Endothelial cell of umbilical vein (primary cell): ENCODE results near the gene EGFL7. TPM values are rescaled to one million over a fixed set of nuclear protein-coding genes. Genes with fewer than 3 reads are reported as not detected.

Source experiments
- BruUV-seq: library from RNA; stranded (reverse); fragments of 400-500 nt; replicated peaks from 2 replicates; lab custom pipeline; 2021; lab: Mats Ljungman, UMichigan
- CTCF ChIA-PET: fragments of 300-600, 350-600 bp; sonication (Branson Sonifier 250); formaldehyde crosslinking; loops from one replicate; lab custom pipeline; 2021; ENCODE audit warnings: antibody characterized with exemption, inconsistent platforms; lab: Charles Lee
- POLR2A ChIA-PET: fragments of 300-600, 350-600 bp; sonication (Branson Sonifier 250); formaldehyde crosslinking; loops from one replicate; lab custom pipeline; 2021; ENCODE audit warnings: antibody characterized with exemption, inconsistent platforms; lab: Charles Lee
- DNase-seq: peaks from one replicate; pipeline ENCODE4 v3.0.0-alpha.2; 2011; ENCODE audit warnings: low read depth, low spot score
- FAIRE-seq: peaks from 2 replicates; lab custom pipeline; 2011; peaks lifted over from hg19 to GRCh38; lab: Jason Lieb, UNC
- H2AFZ ChIP-seq: 2 replicates; pipeline ENCODE4 v1.6.0; 2012; ENCODE audit warnings: low read depth, low read length, control low read depth, inconsistent platforms
- H3K27ac ChIP-seq: 2 replicates; pipeline ENCODE4 v1.5.1; 2011; ENCODE audit warnings: low read depth, mild to moderate bottlenecking, control low read depth, low read length, moderate library complexity; ENCODE audit not compliant: insufficient read depth
- H3K27me3 ChIP-seq, 2 experiments: 2 replicates each; pipeline versions ENCODE4 v1.6.0 to v1.6.1; 2011; ENCODE audit warnings: low read length in 2 of 2, mixed read lengths in 1 of 2; ENCODE audit not compliant: control insufficient read depth in 2 of 2, insufficient read depth in 2 of 2
- H3K36me3 ChIP-seq, 2 experiments: 2 replicates in 1 of 2; 3 replicates in 1 of 2; pipeline ENCODE4 v1.5.1; 2011; ENCODE audit warnings: low read length in 2 of 2, mild to moderate bottlenecking in 1 of 2, moderate library complexity in 1 of 2; ENCODE audit not compliant: control insufficient read depth in 2 of 2, insufficient read depth in 2 of 2; ENCODE audit errors: extremely low read depth in 1 of 2
- H3K4me1 ChIP-seq: 3 replicates; pipeline ENCODE4 v1.5.1; 2011; ENCODE audit warnings: mild to moderate bottlenecking, low read length; ENCODE audit not compliant: control insufficient read depth, insufficient read depth; ENCODE audit errors: extremely low read depth
- H3K4me2 ChIP-seq: 2 replicates; pipeline ENCODE4 v1.6.1; 2011; ENCODE audit warnings: low read length, control low read depth, mixed read lengths; ENCODE audit not compliant: insufficient read depth
- H3K4me3 ChIP-seq, 3 experiments: fragments of 200-600 bp in 1 of 3; sonication (generic), shearing (Covaris generic) in 1 of 3; replicated peaks in 1 of 3; 2 replicates each; pipeline ENCODE4 v1.5.1; 2011 to 2016; ENCODE audit warnings: control low read depth in 3 of 3, low read length in 3 of 3, mild to moderate bottlenecking in 2 of 3, inconsistent platforms in 1 of 3, low read depth in 1 of 3, moderate library complexity in 1 of 3; ENCODE audit not compliant: insufficient read depth in 1 of 3
- H3K79me2 ChIP-seq: 2 replicates; pipeline ENCODE4 v1.6.0; 2012; ENCODE audit warnings: low read length, inconsistent platforms; ENCODE audit not compliant: control insufficient read depth, insufficient read depth
- H3K9ac ChIP-seq: replicated peaks from 2 replicates; pipeline ENCODE3; 2011; ENCODE audit warnings: low read length, control low read depth; ENCODE audit not compliant: insufficient read depth; ENCODE audit errors: extremely low read depth
- H3K9me1 ChIP-seq: replicated peaks from 3 replicates; pipeline ENCODE4 v1.6.0; 2011; ENCODE audit warnings: mild to moderate bottlenecking, low read length; ENCODE audit not compliant: control insufficient read depth, insufficient read depth; ENCODE audit errors: extremely low read depth
- H3K9me3 ChIP-seq: replicated peaks from 2 replicates; pipeline ENCODE4 v1.5.1; 2012; ENCODE audit warnings: low read length, inconsistent platforms; ENCODE audit not compliant: control insufficient read depth, insufficient read depth
- H4K20me1 ChIP-seq: replicated peaks from 2 replicates; pipeline ENCODE3; 2011; ENCODE audit warnings: mild to moderate bottlenecking, low read length; ENCODE audit not compliant: control insufficient read depth, insufficient read depth; ENCODE audit errors: extremely low read depth
- CTCF ChIP-seq, 2 donors: IDR thresholded peaks; 1 replicate in 1 of 2; 2 replicates in 1 of 2; pipeline ENCODE4 v1.5.1; 2011; ENCODE audit warnings: low read length in 2 of 2, mild to moderate bottlenecking in 2 of 2, moderate library complexity in 2 of 2, control low read depth in 1 of 2, inconsistent platforms in 1 of 2, low read depth in 1 of 2; ENCODE audit not compliant: insufficient read depth in 1 of 2; ENCODE audit errors: extremely low read depth in 1 of 2
- EZH2 ChIP-seq: IDR thresholded peaks from 2 replicates; pipeline ENCODE4 v1.6.1; 2012; ENCODE audit warnings: borderline replicate concordance, low read depth, mild to moderate bottlenecking, moderate library complexity, low read length, inconsistent platforms; ENCODE audit not compliant: severe bottlenecking
- FOS ChIP-seq: IDR thresholded peaks from 2 replicates; pipeline ENCODE4 v1.6.1; 2011; ENCODE audit warnings: mild to moderate bottlenecking, low read length, moderate library complexity, borderline replicate concordance; ENCODE audit not compliant: insufficient read depth
- GATA2 ChIP-seq: IDR thresholded peaks from 2 replicates; pipeline ENCODE4 v1.7.0; 2011; ENCODE audit warnings: low read depth, mild to moderate bottlenecking, moderate library complexity, mixed read lengths, low read length; ENCODE audit not compliant: insufficient read length, insufficient read depth
- JUN ChIP-seq: IDR thresholded peaks from 2 replicates; pipeline ENCODE4 v1.6.1; 2011; ENCODE audit warnings: borderline replicate concordance, low read depth; ENCODE audit not compliant: insufficient read length, insufficient read depth
- MAX ChIP-seq: IDR thresholded peaks from 2 replicates; pipeline ENCODE4 v1.6.1; 2011; ENCODE audit not compliant: insufficient read depth, insufficient read length
- MYC ChIP-seq: IDR thresholded peaks from one replicate; pipeline ENCODE4 v1.6.1; 2011; ENCODE audit warnings: mild to moderate bottlenecking, low read depth, low read length
- POLR2A ChIP-seq: IDR thresholded peaks from 2 replicates; pipeline ENCODE4 v1.6.1; 2012; ENCODE audit warnings: low read depth, mild to moderate bottlenecking, control low read depth, low read length
- POLR2AphosphoS5 ChIP-seq: IDR thresholded peaks from 2 replicates; pipeline ENCODE4 v1.6.1; 2012; ENCODE audit warnings: low read depth, mild to moderate bottlenecking, control low read depth, low read length, moderate library complexity; ENCODE audit not compliant: insufficient read depth
- dilution Hi-C: fragments of 300-500 bp; cut with MboI; formaldehyde crosslinking; loops from one replicate; pipeline ENCODE4 v1.15.0; 2019; ENCODE audit warnings: low sequenced_read_pairs; ENCODE audit not compliant: extremely low pct_ligation_motif_present
- intact Hi-C: fragments of 100-400 bp; cut with micrococcal nuclease; formaldehyde crosslinking; loops from one replicate; pipeline ENCODE4 v1.10.0; 2022
- polyA plus RNA-seq, 4 experiments: library from polyadenylated mRNA; depleted of rRNA in 3 of 4; stranded (reverse) in 3 of 4; unstranded in 1 of 4; fragments of >200 nt; gene quantifications; 2 replicates each; pipeline versions ENCODE4 v1.2.1 to v1.2.3, GENCODE V29; 2011 to 2012; ENCODE audit warnings: missing spikeins in 1 of 4
- total RNA-seq: library from RNA; stranded (reverse); gene quantifications from 2 replicates; pipeline ENCODE4 v1.2.3, GENCODE V29; 2021

The EGFL7 gene
- total and polyA plus RNA-seq, 2 donors (not counting 3 experiments of a cell fraction or from before 2014, with no cell fraction given), result 1,043 to 1,377 TPM

- Histone ChIP-seq H3K27ac (no peak overlapping the region), H3K4me1 (peaks cover 15% of the 10 kb centered on the region), H3K27me3 (no peaks in the 10 kb centered on the region), H3K79me2 (peaks cover 14% of the 10 kb centered on the region), H3K36me3 (no peaks in the 10 kb centered on the region), H3K9me1 (no peaks in the 10 kb centered on the region), H3K9ac (no peak overlapping the region), H3K4me2 (no peak overlapping the region), H3K4me3 (no peak overlapping the region), H3K9me3 (no peaks in the 10 kb centered on the region), H2AFZ (no peak overlapping the region), H4K20me1 (no peaks in the 10 kb centered on the region)
- dilution Hi-C loops, result no loop called here
- FAIRE-seq, result no peak
- BruUV-seq, result no TSS peak
- TF ChIP-seq MYC (no peak), JUN (no peak), CTCF (IDR thresholded peaks at IDR 0.05; ENCODE audit: extremely low read depth in 1 of 2, insufficient read depth in 1 of 2, low read depth in 1 of 2, low read length in 2 of 2) (no peak), POLR2A (no peak), GATA2 (no peak), MAX (no peak), FOS (no peak), EZH2 (no peak), POLR2AphosphoS5 (no peak)
- CTCF ChIA-PET, result interaction anchor here (0.7 to 1.8 kb wide), 3 partner anchors 15 to 18 kb away, joined by 3 to 7 read pairs (median 4); no protein-coding TSS in a partner anchor
- no peak for DNase-seq
- POLR2A ChIA-PET, result no interaction called here
- intact Hi-C loops, result no loop called here
Measured at GRCh38 chr9:136690104-136690805, 27.5 kb downstream of the EGFL7 start.
